ENCODE results near the gene C4B. TPM values are rescaled to one million over a fixed set of nuclear protein-coding genes. Genes with fewer than 3 reads are reported as not detected.
"Not testable (repeated sequence)": the region's sequence is repeated elsewhere in the genome, so short reads cannot be mapped to it uniquely, and the experiment has no call there.

Gene C4B
- polyA plus RNA-seq, 3 donors = 22.4 to 207 (median 93.8) TPM

DNA sequence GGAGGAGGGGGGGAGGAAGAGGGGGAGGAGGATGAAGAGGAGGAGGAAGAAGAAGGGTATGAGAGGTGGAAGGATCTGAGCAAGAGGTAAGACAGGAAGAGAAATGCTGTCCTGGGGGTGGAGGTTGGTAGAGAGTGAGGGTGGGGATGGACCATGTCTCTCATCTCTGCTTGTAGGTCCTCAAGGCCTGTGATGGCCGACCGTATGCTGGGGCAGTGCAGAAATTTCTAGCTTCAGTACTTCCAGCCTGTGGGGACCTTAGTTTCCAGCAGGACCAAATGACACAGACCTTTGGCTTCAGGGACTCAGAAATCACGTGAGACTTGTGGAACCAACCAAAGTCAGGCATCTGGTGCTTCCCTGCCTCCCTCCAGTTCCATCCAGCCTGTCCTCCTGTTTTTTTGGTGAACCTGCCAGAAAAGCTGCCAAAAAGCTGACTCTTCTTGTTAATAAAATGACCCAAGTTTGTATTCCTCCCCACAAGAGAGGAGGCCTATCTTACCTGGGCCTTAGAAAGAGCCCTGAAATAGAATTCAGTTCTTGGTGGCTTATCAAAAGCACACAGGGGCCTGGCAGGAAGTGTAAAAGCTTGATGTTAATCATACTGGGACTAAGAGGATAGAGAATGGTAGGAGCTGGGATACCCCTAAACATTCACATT is 35.2 kb upstream of the C4B start:
- WGBS, 3 donors = 83 to 87% (median 84%) methylated on average over 1 to 3 of the region's 3 CpGs
- H3K27ac ChIP-seq (ENCODE audit: low read depth, low read length) = no peak overlapping the region

DNA sequence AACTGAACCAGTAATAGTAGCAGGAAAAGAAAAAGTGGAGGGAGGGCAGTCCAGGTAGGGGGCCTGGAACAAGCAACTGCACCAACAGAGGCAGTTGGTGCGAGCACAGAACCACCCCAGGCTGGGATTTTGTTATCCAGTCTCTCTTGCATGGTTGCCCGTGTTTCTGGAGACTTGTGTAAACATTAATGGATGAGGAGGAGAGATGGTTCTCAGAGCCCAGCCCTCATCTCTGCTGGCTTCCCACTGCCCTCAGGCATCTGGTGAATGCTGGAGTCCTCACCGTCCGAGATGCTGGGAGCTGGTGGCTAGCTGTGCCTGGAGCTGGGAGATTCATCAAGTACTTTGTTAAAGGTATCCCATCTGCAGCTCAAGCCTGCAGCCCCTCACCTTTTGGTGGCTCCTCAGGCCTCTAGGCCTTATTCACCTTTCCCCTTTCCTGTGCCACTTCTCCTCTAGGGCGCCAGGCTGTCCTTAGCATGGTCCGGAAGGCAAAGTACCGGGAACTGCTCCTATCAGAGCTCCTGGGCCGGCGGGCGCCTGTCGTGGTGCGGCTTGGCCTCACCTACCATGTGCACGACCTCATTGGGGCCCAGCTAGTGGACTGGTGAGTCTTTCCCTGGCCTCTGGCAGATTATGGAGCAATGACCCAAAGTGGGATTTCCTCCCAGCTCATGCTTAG is 34.3 kb upstream of the C4B start:
- WGBS, 3 donors = 87 to 93% (median 90%) methylated on average over 12 to 13 of the region's 13 CpGs
- not testable (repeated sequence) for H3K27ac ChIP-seq (ENCODE audit: low read depth, low read length)

DNA sequence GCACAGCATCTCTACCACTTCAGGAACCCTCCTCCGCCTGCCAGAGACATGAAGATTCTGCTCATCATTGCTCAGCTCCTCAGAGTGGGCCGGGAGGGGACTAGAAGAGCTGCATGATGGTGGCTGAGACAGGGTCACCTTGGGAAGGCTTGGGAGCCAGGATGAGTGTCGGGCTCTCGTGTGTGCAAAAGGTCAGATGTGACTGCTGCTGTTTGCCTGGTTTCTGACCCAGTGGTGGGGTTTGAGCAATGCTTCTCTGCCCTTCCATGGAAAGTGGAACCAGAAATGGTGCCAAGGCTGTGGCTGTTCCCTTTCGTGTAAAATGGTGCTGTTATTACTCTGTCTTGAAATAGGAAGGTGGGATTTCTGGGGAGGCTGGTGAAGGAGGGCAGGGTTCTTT is 33.6 kb upstream of the C4B start:
- H3K27ac ChIP-seq (ENCODE audit: low read depth, low read length) = not testable (repeated sequence)
- WGBS, 3 donors = no CpG with 5 or more reads among the region's 5 CpGs

DNA sequence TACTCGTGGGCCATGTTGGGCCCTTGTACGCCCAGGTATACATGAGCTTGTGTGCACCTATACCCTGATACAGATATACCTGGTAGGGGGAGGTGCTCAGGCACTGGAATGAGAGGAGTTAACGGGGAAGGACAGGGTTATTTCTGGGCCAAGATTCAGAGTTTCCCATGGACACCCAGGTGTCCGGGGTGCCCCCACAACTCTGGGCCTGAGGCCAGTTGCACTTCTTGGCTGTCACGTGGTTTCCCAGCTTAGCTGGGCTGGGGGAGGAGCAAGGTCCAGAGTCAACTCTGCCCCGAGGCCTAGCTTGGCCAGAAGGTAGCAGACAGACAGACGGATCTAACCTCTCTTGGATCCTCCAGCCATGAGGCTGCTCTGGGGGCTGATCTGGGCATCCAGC is 32.9 kb upstream of the C4B start, which contains the start of gene C4A:
Gene C4A (plus strand): TSS at position 314 of the 400 bp plus-strand sequence. CDS start 51 bp downstream, at position 365.
- H3K27ac ChIP-seq (ENCODE audit: low read depth, low read length) = not testable (repeated sequence)
- no CpG with 5 or more reads among the region's 7 CpGs for WGBS, 3 donors

DNA sequence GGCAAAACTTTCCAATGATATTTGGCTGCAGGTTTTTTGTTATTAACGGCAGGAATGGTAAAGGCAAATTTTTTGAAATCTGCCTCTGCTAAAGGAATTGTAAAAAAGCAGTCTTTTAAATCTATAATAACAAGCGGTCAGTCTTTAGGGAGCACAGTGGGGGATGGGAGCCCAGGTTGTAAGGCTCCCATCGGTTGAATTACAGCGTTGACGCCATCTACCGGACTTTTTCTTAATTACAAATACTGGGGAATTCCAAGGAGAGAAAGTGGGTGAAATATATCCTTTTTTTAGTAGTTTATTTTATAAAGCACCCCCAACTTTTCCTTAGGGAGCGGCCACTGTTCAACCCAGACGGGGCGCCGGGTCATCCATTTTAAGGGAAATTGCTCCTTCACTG is 25.2 kb upstream of the C4B start:
- not testable (repeated sequence) for H3K27ac ChIP-seq (ENCODE audit: low read depth, low read length)
- no CpG with 5 or more reads among the region's 10 CpGs for WGBS, 3 donors

DNA sequence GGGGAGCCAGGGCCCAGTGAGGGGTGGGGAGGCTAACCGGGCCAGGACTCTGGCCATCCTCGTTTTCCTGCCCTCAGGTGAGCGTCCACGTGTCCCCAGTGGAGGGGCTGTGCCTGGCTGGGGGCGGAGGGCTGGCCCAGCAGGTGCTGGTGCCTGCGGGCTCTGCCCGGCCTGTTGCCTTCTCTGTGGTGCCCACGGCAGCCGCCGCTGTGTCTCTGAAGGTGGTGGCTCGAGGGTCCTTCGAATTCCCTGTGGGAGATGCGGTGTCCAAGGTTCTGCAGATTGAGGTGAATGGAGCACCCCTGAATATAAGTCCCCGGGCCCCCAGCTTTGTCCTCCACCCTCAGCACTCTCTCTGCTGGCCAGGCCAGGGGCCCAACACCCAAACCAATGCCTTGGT is 20.2 kb upstream of the C4B start:
- WGBS, 3 donors = 92 to 100% (median 96%) methylated on average over 6 to 8 of the region's 14 CpGs

DNA sequence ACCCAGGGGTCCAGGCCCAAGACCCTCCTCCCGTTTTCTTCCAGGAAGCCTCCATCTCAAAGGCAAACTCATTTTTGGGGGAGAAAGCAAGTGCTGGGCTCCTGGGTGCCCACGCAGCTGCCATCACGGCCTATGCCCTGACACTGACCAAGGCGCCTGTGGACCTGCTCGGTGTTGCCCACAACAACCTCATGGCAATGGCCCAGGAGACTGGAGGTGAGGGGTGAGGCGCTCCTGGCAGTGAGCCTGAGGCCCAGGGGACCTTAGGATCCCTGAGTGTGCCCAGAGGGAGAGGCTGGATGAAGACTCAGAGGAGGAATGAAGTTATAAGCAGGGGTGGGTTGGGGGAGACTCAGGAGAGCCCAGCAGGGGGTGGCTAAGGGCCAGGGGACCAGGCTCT is 18.2 kb upstream of the C4B start:
- 85 to 97% (median 88%) methylated on average over 5 to 6 of the region's 6 CpGs for WGBS, 3 donors
- H3K27ac ChIP-seq (ENCODE audit: low read depth, low read length) = not testable (repeated sequence)

More for the DNA sequence above, 20.2 kb upstream of the C4B start:
- not testable (repeated sequence) for H3K27ac ChIP-seq (ENCODE audit: low read depth, low read length)

DNA sequence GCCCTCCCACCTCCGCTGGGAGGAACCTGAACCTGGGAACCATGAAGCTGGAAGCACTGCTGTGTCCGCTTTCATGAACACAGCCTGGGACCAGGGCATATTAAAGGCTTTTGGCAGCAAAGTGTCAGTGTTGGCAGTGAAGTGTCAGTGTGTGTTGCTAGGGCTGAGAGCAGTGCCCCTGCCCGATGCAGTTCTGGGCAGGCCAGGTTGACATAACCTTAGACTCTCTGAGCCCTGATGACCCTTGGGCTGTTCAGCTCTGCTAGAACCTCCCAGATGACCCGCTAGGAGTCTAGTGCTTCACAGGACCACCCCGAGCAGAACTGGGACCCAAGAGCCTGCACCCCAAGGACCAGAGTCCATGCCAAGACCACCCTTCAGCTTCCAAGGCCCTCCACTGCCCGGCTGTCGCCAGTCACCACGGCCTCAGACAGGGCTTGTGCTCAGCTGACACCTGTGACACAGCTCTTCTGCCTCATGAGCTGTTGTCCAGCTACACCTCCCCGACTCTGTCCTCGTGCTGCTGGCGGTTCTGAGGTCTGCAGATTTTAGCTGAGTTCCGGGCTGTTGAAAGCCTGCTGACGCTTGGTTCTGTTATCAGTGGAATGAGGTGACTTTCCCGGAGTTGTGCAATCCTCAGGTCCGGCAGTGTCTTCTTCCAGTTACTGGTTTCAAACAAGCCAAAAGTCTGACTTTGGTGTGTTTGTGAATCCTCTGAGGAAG is 11.9 kb upstream of the C4B start:
- not testable (repeated sequence) for H3K27ac ChIP-seq (ENCODE audit: low read depth, low read length)
- no CpG with 5 or more reads among the region's 15 CpGs for WGBS, 3 donors

DNA sequence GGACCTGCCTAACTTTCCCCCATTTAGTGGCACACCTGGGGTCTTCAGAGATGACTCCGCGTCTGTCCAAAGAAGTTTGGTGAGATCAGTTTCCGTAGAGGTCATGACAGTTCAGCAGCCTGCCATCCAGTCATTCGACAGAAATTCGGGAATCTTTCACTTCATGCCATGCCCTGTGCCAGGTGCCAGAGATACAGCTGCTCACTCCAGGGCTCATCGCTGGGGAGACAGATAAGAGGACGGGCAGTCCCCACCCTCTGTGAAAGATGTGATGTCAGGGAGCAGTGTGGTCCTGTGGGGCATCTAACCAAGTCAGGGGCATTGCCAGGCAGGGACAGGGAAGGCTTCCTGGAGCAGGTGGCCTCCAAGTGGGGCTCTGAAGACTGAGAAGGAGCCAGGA is 11.3 kb upstream of the C4B start:
- WGBS, 3 donors = no CpG with 5 or more reads among the region's 7 CpGs
- H3K27ac ChIP-seq (ENCODE audit: low read depth, low read length) = not testable (repeated sequence)

DNA sequence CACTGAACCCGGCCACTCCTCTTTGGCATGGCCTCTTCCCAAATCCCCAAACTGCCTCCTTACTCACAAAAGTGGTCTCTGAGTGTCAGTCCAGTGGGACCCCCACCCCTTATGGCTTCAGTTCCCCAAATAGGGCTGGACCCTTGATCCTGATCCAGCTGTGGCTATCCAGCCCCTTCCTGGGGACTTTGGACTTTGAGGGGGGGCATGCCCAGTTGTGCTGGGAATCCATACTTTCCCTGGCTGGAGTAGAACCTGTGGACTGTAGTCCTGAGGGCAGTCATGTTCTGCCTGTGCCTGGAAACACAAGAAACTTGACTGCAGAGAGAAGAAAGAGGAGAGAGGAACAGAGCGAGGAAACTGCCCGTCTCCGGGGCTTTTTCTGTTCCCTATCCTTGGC is 10.2 kb upstream of the C4B start:
- 71 to 84% (median 72%) methylated on average over 3 to 4 of the region's 4 CpGs for WGBS, 3 donors

DNA sequence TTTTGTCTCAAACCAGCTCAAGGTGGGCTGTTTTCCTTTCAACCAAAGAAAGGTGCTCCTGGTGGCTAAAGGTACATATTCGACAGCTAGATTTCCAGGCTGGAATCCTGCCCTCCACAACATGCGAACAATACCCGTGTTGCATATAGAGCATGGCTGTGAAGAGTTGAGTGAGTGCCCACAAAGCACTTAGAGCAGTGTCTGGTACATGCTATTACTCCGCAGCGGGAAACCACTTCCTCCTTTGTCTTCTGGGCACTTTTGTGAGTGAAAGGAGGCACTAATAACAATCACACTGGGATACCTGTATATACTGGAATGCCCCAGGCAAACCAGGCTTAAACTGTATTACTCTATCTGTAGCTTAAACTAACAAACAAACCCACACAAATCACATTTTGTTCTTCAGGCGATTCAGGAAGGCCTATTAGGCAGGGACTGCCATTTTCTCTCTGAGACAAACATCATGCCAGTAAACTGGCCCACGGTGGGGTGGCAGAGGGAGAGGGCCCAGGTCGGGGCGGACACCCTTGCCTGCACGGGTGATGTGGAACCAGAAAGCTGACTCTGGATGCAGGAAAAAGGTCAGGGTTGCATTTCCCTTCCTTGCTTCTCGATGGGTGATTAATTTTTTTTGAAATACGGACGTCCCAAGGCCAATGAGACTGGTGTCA is 9.6 kb upstream of the C4B start:
- WGBS, 3 donors = 63 to 72% (median 72%) methylated on average over 9 of the region's 13 CpGs
- H3K27ac ChIP-seq (ENCODE audit: low read depth, low read length) = not testable (repeated sequence)

More for the DNA sequence above, 10.2 kb upstream of the C4B start:
- not testable (repeated sequence) for H3K27ac ChIP-seq (ENCODE audit: low read depth, low read length)

DNA sequence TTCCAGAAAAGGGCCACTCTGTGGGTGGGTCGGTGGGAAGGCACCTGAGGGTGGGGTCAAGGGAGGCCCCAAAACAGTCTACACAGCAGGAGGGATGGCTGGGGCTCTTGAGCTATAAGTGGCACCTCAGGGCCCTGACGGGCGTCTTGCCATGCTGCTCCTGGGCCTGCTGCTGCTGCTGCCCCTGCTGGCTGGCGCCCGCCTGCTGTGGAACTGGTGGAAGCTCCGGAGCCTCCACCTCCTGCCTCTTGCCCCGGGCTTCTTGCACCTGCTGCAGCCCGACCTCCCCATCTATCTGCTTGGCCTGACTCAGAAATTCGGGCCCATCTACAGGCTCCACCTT is 9.1 kb upstream of the C4B start:
- 54 to 86% (median 82%) methylated on average over 1 to 8 of the region's 9 CpGs for WGBS, 3 donors
- H3K27ac ChIP-seq (ENCODE audit: low read depth, low read length) = not testable (repeated sequence)

DNA sequence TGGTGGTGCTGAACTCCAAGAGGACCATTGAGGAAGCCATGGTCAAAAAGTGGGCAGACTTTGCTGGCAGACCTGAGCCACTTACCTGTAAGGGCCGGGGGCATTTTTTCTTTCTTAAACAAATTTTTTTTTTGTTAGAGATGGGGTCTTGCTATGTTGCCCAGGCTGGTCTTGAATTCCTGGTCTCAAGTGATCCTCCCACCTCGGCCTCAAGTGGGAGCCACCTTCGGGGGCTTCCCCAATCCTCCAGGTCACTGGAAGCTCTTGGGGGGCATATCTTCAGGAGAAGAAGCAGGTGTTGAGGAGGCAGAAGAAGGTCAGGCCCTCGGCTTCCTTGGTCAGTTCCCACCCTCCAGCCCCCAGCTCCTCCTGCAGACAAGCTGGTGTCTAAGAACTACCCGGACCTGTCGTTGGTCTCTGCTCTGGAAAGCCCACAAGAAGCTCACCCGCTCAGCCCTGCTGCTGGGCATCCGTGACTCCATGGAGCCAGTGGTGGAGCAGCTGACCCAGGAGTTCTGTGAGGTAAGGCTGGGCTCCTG is 8.5 kb upstream of the C4B start:
- 73 to 81% (median 73%) methylated on average over 8 of the region's 8 CpGs for WGBS, 3 donors
- not testable (repeated sequence) for H3K27ac ChIP-seq (ENCODE audit: low read depth, low read length)

DNA sequence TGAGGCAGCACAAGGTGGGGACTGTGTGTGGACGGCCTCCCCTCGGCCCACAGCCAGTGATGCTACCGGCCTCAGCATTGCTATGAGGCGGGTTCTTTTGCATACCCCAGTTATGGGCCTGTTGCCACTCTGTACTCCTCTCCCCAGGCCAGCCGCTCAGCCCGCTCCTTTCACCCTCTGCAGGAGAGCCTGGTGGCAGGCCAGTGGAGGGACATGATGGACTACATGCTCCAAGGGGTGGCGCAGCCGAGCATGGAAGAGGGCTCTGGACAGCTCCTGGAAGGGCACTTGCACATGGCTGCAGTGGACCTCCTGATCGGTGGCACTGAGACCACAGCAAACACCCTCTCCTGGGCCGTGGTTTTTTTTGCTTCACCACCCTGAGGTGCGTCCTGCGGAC is 7.5 kb upstream of the C4B start:
- not testable (repeated sequence) for H3K27ac ChIP-seq (ENCODE audit: low read depth, low read length)
- 72 to 78% (median 74%) methylated on average over 8 to 12 of the region's 12 CpGs for WGBS, 3 donors

DNA sequence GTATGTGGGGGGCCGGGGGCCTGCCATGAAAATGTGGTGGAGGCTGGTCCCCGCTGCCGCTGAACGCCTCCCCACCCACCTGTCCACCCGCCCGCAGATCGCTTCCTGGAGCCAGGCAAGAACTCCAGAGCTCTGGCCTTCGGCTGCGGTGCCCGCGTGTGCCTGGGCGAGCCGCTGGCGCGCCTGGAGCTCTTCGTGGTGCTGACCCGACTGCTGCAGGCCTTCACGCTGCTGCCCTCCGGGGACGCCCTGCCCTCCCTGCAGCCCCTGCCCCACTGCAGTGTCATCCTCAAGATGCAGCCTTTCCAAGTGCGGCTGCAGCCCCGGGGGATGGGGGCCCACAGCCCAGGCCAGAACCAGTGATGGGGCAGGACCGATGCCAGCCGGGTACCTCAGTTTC is 6.6 kb upstream of the C4B start:
- no CpG with 5 or more reads among the region's 24 CpGs for WGBS, 3 donors
- not testable (repeated sequence) for H3K27ac ChIP-seq (ENCODE audit: low read depth, low read length)

DNA sequence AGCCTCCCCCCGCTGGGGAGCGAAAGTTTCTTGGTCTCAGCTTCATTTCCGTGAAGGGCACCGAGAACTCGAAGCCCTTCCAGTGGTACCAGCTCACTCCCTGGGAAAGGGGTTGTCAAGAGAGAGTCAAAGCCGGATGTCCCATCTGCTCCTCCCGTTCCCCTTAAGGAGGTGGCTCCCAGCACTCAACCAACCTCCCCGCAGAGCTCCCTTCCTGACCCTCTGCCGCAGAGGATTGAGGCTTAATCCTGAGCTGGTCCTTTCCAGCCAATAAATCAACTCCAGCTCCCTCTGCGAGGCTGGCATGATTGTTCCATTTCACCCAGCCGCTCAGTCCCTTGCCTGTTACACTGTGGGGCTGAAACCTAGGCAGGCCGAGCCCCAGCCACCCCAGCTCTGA is 6.0 kb upstream of the C4B start:
- 34 to 62% (median 45%) methylated on average over 5 to 7 of the region's 12 CpGs for WGBS, 3 donors
- H3K27ac ChIP-seq (ENCODE audit: low read depth, low read length) = not testable (repeated sequence)

DNA sequence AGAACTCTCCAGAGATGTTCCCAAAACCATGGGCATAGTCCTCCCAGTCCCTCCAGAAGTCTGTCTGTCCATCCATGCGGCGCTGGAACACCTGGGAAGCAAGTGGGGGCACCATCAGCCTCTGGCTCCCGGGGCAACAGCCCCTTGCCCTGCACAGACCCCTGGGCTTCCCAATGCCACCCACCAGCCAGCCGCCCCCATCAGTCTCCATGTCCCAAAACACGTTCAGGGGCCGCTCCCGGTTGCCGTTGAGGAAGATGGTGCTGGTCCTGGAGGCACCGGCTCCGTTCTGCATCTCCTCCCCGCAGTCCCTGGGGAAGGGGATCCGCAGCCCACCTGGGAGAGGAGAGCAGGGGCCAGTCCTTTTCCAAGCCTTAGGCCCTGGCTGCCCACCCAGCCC is 5.1 kb upstream of the C4B start:
- WGBS, 3 donors = 64 to 77% (median 66%) methylated on average over 4 to 11 of the region's 12 CpGs
- H3K27ac ChIP-seq (ENCODE audit: low read depth, low read length) = not testable (repeated sequence)

DNA sequence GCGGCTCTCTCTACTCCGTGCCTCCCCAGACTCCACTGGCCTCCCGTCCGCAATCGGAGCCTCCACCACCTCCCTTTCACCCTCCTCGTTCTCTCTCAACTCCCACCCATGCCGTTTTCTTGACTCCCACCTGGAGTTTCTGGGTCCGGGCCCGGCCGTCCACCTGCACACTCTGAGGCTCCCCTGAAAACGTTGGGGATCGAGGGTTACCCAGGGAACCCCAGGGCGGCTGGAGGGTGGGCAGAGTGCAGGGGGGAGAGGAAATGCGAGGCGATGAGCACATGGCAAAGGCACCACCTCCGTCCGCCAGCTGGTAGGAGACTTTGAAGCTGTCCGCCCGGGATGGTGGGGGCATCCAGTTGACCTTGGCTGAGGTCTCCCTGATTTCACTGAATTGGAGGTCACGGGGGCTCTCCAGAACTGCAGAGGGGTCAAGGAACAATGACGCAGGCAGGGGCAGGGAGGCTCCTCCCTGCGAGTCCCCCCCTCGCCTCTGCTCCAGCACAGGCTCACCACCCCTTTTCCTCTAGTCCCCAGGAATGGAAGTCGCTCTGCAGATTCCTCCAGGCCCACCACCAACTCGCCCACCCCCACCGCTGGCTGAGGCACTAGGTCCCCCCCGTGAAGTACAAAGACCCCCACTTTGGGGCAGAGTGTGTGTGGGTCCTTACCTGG is 3.6 kb upstream of the C4B start:
- H3K27ac ChIP-seq (ENCODE audit: low read depth, low read length) = not testable (repeated sequence)
- 64 to 78% (median 69%) methylated on average over 12 to 15 of the region's 27 CpGs for WGBS, 3 donors

Measured in adipose tissue (tissue), 3 donors.